Glutamatergic neuron (in vitro differentiated cells): ENCODE measurements around the gene CUL1. TPM values are rescaled to one million over a fixed set of nuclear protein-coding genes. Genes with fewer than 3 reads are reported as not detected.

ENCODE experiments used
- DNase-seq: peaks from one replicate; pipeline ENCODE4 v3.0.0; 2022
- H3K27ac Mint-ChIP-seq: one replicate; pipeline ENCODE4 v1.8.0; 2020; ENCODE audit warnings: mild to moderate bottlenecking, mixed read lengths, inconsistent platforms; ENCODE audit not compliant: unreplicated experiment
- H3K27me3 Mint-ChIP-seq: one replicate; pipeline ENCODE4 v1.8.0; 2020; ENCODE audit warnings: mild to moderate bottlenecking, moderate library complexity, mixed read lengths, inconsistent platforms; ENCODE audit not compliant: unreplicated experiment
- H3K36me3 Mint-ChIP-seq: one replicate; pipeline ENCODE4 v1.8.0; 2020; ENCODE audit warnings: mild to moderate bottlenecking, mixed read lengths, inconsistent platforms; ENCODE audit not compliant: unreplicated experiment
- H3K4me1 Mint-ChIP-seq: one replicate; pipeline ENCODE4 v1.8.0; 2020; ENCODE audit warnings: mild to moderate bottlenecking, low read depth, mixed read lengths, inconsistent platforms; ENCODE audit not compliant: unreplicated experiment
- H3K4me3 Mint-ChIP-seq: one replicate; pipeline ENCODE4 v1.8.0; 2020; ENCODE audit warnings: mild to moderate bottlenecking, mixed read lengths, inconsistent platforms; ENCODE audit not compliant: unreplicated experiment
- H3K9me3 Mint-ChIP-seq: one replicate; pipeline ENCODE4 v1.8.0; 2020; ENCODE audit warnings: mild to moderate bottlenecking, moderate library complexity, mixed read lengths, inconsistent platforms; ENCODE audit not compliant: unreplicated experiment
- CTCF ChIP-seq: fragments of 200-600 bp; sonication (generic); IDR thresholded peaks from one replicate; pipeline ENCODE4 v1.5.0; 2021; ENCODE audit not compliant: partially characterized antibody, unreplicated experiment
- total RNA-seq: library from RNA; stranded (reverse); fragmentation: NEBNext Ultra II Directional; extraction: Animal tissue kit (Norgen Biotek cat#: 25700); gene quantifications from one replicate; pipeline ENCODE4 v1.2.1, GENCODE V29; 2021; ENCODE audit not compliant: unreplicated experiment

CUL1 gene
- total RNA-seq, 1 donor from 2014 or later, result 65.0 TPM

- peaks cover 4% of the 10 kb centered on the region for H3K36me3 Mint-ChIP-seq
- TF ChIP-seq CTCF, result no peak
- H3K27me3 Mint-ChIP-seq, result no peaks in the 10 kb centered on the region
- peaks cover 18% of the 10 kb centered on the region for H3K4me1 Mint-ChIP-seq
- no peaks in the 10 kb centered on the region for H3K9me3 Mint-ChIP-seq
- DNase-seq, result no peak
- H3K27ac Mint-ChIP-seq, result no peak overlapping the region
- no peak overlapping the region for H3K4me3 Mint-ChIP-seq
These were observed 34.2 kb downstream of the CUL1 start for GRCh38 chr7:148732862-148733261.

- Mint-ChIP-seq H3K4me1 (peaks cover 12% of the 10 kb centered on the region), H3K9me3 (no peaks in the 10 kb centered on the region), H3K27me3 (no peaks in the 10 kb centered on the region), H3K27ac (no peak overlapping the region), H3K4me3 (no peak overlapping the region), H3K36me3 (peaks cover 4% of the 10 kb centered on the region)
- TF ChIP-seq CTCF, result no peak
- DNase-seq, result no peak
These were observed 34.8 kb downstream of the CUL1 start for GRCh38 chr7:148733496-148733895.

- no peak overlapping the region for H3K4me3 Mint-ChIP-seq
- peaks cover 3% of the 10 kb centered on the region for H3K4me1 Mint-ChIP-seq
- H3K9me3 Mint-ChIP-seq, result no peaks in the 10 kb centered on the region
- DNase-seq, result no peak
- peaks cover 4% of the 10 kb centered on the region for H3K36me3 Mint-ChIP-seq
- H3K27me3 Mint-ChIP-seq, result no peaks in the 10 kb centered on the region
- no peak for TF ChIP-seq CTCF
- no peak overlapping the region for H3K27ac Mint-ChIP-seq
These were observed 36.4 kb downstream of the CUL1 start for GRCh38 chr7:148735141-148735540.

- Mint-ChIP-seq H3K9me3 (no peaks in the 10 kb centered on the region), H3K27ac (no peak overlapping the region), H3K36me3 (peaks cover 7% of the 10 kb centered on the region), H3K4me1 (peaks cover 3% of the 10 kb centered on the region), H3K4me3 (no peak overlapping the region), H3K27me3 (no peaks in the 10 kb centered on the region)
- no peak for TF ChIP-seq CTCF
- no peak for DNase-seq
These were observed 37.3 kb downstream of the CUL1 start for GRCh38 chr7:148735967-148736366.

- peaks cover 5% of the 10 kb centered on the region for H3K9me3 Mint-ChIP-seq
- TF ChIP-seq CTCF, result no peak
- H3K4me3 Mint-ChIP-seq, result no peak overlapping the region
- no peak for DNase-seq
- H3K4me1 Mint-ChIP-seq, result no peaks in the 10 kb centered on the region
- H3K27ac Mint-ChIP-seq, result no peak overlapping the region
- H3K27me3 Mint-ChIP-seq, result no peaks in the 10 kb centered on the region
- H3K36me3 Mint-ChIP-seq, result peaks cover 22% of the 10 kb centered on the region
These were observed 40.2 kb downstream of the CUL1 start for GRCh38 chr7:148738737-148739535.
